SH-SY5Y (cell line): Measurements from ENCODE around the gene SIK3.

Experiments
- GATA2 ChIP-seq: IDR thresholded peaks from 2 replicates; pipeline ENCODE4 v1.6.1; 2011; ENCODE audit warnings: mild to moderate bottlenecking, low read depth, low read length
- GATA3 ChIP-seq: IDR thresholded peaks from 2 replicates; pipeline ENCODE4 v1.6.1; 2011; ENCODE audit warnings: low read depth, mild to moderate bottlenecking, low read length, moderate library complexity

- TF ChIP-seq GATA2 (no peak), GATA3 (no peak)
Measured at GRCh38 chr11:117145393-117145761, 47.1 kb upstream of the SIK3 start.
